WTC11 (cell line): ENCODE measurements around the gene CRPPA.

Source experiments
- ESRRA ChIP-seq: sonication (generic); formaldehyde crosslinking; IDR thresholded peaks from 2 replicates; pipeline ENCODE4 v1.8.1; 2022; ENCODE audit warnings: mild to moderate bottlenecking, missing genetic modification reagents, borderline replicate concordance
- JUN ChIP-seq: sonication (generic); formaldehyde crosslinking; IDR thresholded peaks from 2 replicates; pipeline ENCODE4 v1.8.0; 2023; ENCODE audit warnings: mild to moderate bottlenecking, missing genetic modification reagents
- RORB ChIP-seq: fragments of 250-450 bp; sonication (Bioruptor Pico); IDR thresholded peaks from 2 replicates; pipeline ENCODE4 v1.9.0; 2021; ENCODE audit warnings: mild to moderate bottlenecking
- ZNF232 ChIP-seq: sonication (generic); formaldehyde crosslinking; IDR thresholded peaks from 2 replicates; pipeline ENCODE4 v1.8.0; 2022; ENCODE audit warnings: mild to moderate bottlenecking, missing genetic modification reagents
- TF ChIP-seq, protein P1 (sequence below): sonication (generic); formaldehyde crosslinking; IDR thresholded peaks from 2 replicates; pipeline ENCODE4 v1.8.1; 2022; ENCODE audit warnings: low read depth, missing genetic modification reagents, borderline replicate concordance
- TF ChIP-seq, protein P2 (sequence below): fragments of 200-600 bp; IDR thresholded peaks from 2 replicates; pipeline ENCODE4 v1.8.0; 2022; ENCODE audit warnings: antibody characterized with exemption

DNA sequence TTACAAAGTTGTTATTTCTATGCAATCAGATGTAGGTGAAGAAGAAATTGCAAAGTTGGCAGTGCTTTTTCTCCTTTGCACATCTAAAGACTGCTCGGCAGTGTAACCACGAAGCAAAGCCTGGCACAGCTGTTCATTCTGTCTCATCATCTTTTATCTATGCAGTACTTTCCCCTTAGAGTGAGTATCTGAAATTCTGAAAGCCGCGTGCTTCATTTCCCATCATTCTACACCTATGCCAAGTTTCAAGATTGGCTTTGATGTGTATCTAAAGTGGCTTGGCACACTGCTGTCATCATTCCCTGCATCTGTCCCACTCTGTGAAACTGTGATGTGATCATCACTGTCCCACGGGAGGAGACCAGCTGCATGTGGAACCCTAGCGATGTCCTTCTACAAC is 29.0 kb upstream of the CRPPA start:
- TF ChIP-seq RORB (no peak), ZNF232 (CRISPR knock-in tag) (no peak), JUN (CRISPR knock-in tag) (no peak), ESRRA (CRISPR knock-in tag) (no peak)
- TF ChIP-seq, protein P1, sequence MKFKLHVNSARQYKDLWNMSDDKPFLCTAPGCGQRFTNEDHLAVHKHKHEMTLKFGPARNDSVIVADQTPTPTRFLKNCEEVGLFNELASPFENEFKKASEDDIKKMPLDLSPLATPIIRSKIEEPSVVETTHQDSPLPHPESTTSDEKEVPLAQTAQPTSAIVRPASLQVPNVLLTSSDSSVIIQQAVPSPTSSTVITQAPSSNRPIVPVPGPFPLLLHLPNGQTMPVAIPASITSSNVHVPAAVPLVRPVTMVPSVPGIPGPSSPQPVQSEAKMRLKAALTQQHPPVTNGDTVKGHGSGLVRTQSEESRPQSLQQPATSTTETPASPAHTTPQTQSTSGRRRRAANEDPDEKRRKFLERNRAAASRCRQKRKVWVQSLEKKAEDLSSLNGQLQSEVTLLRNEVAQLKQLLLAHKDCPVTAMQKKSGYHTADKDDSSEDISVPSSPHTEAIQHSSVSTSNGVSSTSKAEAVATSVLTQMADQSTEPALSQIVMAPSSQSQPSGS (CRISPR knock-in tag) = no peak
- TF ChIP-seq, protein P2, sequence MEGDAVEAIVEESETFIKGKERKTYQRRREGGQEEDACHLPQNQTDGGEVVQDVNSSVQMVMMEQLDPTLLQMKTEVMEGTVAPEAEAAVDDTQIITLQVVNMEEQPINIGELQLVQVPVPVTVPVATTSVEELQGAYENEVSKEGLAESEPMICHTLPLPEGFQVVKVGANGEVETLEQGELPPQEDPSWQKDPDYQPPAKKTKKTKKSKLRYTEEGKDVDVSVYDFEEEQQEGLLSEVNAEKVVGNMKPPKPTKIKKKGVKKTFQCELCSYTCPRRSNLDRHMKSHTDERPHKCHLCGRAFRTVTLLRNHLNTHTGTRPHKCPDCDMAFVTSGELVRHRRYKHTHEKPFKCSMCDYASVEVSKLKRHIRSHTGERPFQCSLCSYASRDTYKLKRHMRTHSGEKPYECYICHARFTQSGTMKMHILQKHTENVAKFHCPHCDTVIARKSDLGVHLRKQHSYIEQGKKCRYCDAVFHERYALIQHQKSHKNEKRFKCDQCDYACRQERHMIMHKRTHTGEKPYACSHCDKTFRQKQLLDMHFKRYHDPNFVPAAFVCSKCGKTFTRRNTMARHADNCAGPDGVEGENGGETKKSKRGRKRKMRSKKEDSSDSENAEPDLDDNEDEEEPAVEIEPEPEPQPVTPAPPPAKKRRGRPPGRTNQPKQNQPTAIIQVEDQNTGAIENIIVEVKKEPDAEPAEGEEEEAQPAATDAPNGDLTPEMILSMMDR = no peak
